AG04449 (cell line): Measurements from ENCODE around the gene EIF4G1.

Source experiments
- CTCF ChIA-PET: fragments of 350-600 bp; formaldehyde crosslinking; extraction: SDS; loops from one replicate; lab custom pipeline; 2021; ENCODE audit warnings: antibody characterized with exemption; lab: Yijun Ruan, JAX
- POLR2A ChIA-PET: fragments of 400-600, 350-600 bp; formaldehyde crosslinking; extraction: SDS; loops from one replicate; lab custom pipeline; 2020; ENCODE audit warnings: antibody characterized with exemption, inconsistent platforms; lab: Yijun Ruan, JAX
- DNase-seq: peaks from one replicate; pipeline ENCODE4 v3.0.0-alpha.2; 2010; ENCODE audit warnings: low read depth, low spot score
- H3K4me3 ChIP-seq: 2 replicates; pipeline ENCODE4 v1.5.1; 2011; ENCODE audit warnings: low read depth, mild to moderate bottlenecking, control low read depth, low read length
- TF ChIP-seq, protein P1 (sequence below): IDR thresholded peaks from one replicate; pipeline ENCODE4 v1.5.1; 2011; ENCODE audit warnings: mild to moderate bottlenecking, moderate library complexity, low read length, control low read depth, inconsistent platforms; ENCODE audit not compliant: insufficient read depth; ENCODE audit errors: missing control alignments

EIF4G1 gene

DNA sequence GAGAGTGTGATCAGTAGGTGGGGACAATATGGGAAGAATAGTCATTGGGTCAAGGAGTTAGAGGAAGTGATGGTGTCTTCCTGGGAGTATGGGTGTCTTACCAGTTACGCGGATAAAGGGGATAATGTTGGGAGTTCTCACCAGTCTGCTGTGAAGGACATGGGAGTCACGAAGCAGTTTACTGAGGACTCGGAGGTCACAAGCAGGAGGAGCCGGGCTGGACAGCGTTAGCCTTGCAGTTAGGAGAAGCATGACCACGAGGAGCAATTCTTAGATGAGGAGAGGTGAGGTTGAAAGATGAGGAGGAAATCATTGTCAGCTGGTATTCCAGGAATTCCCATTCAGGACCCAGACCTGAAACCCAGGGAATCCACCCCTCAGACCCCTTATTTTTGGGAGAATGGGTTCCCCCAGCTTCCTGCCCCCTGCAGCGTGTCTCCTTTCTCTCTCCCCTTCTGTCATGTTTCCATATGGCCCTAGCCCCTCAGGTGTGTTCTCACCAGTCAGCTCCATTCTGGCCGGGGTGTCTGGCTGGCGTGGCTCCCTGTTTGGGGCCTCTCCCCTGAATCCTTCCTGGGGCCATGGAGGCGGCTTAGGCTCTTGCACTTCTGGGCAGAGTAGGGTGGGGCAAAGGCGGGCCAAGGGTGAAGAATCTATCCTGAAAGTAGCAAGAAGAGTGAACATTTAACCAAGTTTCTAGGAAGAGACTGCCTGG lies 61.5 kb downstream of the EIF4G1 start:
- ChIA-PET POLR2A (no interaction called here), CTCF (interaction anchor here (0.5 to 11.5 kb wide), 7 partner anchors 9 to 166 kb away, joined by 3 to 469 read pairs (median 9); no protein-coding TSS in a partner anchor)
- TF ChIP-seq, protein P1, sequence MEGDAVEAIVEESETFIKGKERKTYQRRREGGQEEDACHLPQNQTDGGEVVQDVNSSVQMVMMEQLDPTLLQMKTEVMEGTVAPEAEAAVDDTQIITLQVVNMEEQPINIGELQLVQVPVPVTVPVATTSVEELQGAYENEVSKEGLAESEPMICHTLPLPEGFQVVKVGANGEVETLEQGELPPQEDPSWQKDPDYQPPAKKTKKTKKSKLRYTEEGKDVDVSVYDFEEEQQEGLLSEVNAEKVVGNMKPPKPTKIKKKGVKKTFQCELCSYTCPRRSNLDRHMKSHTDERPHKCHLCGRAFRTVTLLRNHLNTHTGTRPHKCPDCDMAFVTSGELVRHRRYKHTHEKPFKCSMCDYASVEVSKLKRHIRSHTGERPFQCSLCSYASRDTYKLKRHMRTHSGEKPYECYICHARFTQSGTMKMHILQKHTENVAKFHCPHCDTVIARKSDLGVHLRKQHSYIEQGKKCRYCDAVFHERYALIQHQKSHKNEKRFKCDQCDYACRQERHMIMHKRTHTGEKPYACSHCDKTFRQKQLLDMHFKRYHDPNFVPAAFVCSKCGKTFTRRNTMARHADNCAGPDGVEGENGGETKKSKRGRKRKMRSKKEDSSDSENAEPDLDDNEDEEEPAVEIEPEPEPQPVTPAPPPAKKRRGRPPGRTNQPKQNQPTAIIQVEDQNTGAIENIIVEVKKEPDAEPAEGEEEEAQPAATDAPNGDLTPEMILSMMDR: no peak
- DNase-seq: no peak
- no peak overlapping the region for H3K4me3 ChIP-seq

DNA sequence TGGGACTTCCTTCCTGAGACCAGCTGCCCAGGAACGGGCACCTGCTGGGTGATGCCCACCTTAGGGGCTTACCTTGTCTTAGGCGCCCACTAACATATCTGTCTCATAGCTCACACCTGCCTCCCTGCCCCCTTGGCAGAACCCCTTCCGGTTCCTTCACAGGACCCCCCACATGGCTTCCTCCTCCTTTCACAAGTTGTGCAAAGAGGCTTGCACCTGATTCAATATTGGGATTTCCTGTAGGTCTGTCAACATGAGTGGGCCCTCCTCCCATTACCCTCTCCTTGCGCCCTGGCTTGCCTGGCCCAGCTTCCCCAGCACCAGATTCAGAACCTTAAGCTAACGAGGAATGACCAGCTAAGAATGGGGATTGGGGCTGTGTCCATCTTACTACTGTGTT lies 63.0 kb downstream of the EIF4G1 start:
- H3K4me3 ChIP-seq: no peak overlapping the region
- CTCF ChIA-PET: interaction anchor here (0.5 to 1.5 kb wide), 4 partner anchors 137 to 432 kb away, joined by 3 to 9 read pairs (median 6); no protein-coding TSS in a partner anchor
- POLR2A ChIA-PET: no interaction called here
- TF ChIP-seq, protein P1: no peak
- no peak for DNase-seq

DNA sequence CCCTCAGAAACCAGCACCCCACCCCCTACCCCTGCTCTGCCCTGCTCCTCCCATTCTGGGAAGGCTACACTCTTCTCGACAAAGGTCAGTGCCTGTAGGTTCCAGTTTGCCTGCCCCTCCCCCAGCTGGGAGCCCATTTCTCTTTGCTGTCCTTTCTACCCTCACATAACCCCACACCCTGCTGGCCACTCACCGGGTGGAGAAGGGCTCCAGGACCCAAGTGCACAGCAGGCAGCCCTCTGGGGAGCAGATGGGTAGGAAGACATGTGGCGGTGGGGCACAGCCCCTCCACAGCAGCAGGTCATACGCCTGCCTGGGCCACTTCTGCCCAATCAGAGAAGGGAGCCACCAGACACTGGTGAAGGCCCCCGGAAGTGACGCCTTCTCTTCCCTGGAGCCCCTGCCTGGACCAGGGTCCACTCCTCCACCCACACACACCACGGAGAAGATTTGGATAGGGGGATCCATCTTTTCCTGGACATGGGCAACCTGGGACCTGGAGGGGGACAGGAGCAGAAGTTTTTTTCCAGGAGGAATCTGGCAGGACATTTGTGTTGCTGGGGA lies 63.6 kb downstream of the EIF4G1 start, which contains the start of gene THPO:
THPO (minus strand) TSS at position 326 of the 564 bp plus-strand sequence. CDS start 1,948 bp downstream, outside the sequence.
- ChIA-PET POLR2A (no interaction called here), CTCF (interaction anchor here (1.0 to 1.8 kb wide), 5 partner anchors 10 to 166 kb away, joined by 3 to 9 read pairs (median 9); no protein-coding TSS in a partner anchor)
- TF ChIP-seq, protein P1: no peak
- no peak within 1 kb of the TSS for H3K4me3 ChIP-seq
- no peak for DNase-seq

DNA sequence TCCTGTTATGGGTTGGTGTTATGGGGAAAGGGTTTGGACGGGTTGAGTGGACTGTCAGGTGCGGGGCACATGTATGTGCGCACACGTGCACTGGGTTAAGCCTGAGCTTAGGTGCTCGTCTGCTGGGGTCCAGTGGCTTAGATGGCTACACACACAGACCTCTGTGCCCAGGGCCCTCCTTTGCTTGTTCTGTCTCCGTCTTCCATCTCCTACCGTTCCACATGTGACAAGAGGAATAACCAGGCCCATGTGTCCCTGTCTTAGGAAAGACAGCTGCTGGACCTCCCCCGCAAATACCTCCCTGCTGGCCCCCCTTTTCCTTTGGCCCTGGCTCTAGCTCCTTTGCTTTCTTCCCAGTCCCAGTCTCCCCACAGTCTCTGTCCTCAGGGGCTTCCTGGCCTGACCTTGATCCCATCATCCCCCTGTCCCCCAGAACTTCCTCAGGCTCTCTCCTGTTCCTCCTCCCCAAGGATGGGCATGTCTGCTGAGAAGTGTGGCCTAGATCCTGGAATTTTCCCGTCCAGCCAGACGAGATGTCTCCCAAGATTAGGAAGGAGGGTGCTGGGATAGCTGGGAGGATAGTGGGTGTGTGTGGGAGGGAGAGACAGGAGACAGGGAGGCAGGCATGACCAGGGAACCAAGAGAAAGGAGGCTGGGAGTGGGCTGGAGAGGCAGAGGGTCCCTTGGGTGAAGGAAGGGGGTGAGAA lies 64.4 kb downstream of the EIF4G1 start:
- TF ChIP-seq, protein P1: no peak
- DNase-seq: no peak
- H3K4me3 ChIP-seq: no peak overlapping the region; the same call in 1 of the 2 replicates
- ChIA-PET POLR2A (no interaction called here), CTCF (interaction anchor here (1.0 to 1.8 kb wide), 4 partner anchors 11 to 165 kb away, joined by 3 to 9 read pairs (median 5); no protein-coding TSS in a partner anchor)

DNA sequence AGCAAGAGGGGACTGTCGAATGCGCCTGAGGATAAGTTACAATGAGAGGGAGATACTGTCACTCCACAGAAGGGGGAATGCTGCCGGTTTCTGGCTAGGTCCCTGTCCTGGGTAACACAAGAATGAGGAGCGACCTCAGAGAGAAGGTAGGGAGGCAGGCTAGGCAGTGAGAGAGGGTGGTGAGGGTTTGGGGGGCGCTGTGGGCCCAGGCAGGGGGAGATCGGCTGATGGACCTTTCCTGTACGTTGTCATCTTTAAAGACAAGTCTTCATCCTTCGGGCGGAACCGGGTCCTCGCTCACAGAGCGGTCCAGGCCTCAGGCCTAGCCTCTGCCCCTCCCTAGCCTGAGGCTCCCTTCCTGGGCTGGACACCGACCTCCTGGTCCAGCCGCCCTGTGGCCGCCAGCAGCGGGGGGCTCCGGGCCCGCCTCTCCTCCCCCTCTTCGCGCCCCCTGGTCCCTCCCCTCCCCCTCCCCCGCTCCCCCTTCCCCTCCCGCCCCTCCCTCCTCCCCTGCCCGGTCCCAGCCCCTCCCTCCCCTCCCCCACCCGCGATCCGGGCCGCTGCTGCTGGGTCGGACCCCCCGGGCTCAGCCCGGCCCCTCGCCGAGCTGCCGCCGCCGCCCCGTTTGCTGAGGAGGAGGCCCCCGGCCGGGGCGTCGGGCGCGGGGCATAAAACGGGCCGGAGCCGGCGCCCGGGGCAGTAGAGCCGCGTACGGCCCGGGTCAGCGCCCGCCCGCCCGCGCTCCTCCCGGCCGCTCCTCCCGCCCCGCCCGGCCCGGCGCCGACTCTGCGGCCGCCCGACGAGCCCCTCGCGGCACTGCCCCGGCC lies 65.2 kb downstream of the EIF4G1 start, which contains the start of gene CHRD:
CHRD (plus strand) TSS at position 697 of the 827 bp plus-strand sequence. CDS start 265 bp downstream, outside the sequence.
- TF ChIP-seq, protein P1: no peak
- peak within 1 kb of the TSS; percentile 42 for H3K4me3 ChIP-seq
- ChIA-PET CTCF (interaction anchor here (1.2 to 3.1 kb wide), 4 partner anchors 8 to 165 kb away, joined by 3 to 25 read pairs (median 8); no protein-coding TSS in a partner anchor), POLR2A (no interaction called here)
- DNase-seq: no peak
